GM13977 (cell line): ENCODE results near the gene SMYD3.
"Not testable (repeated sequence)": the region's sequence is repeated elsewhere in the genome, so short reads cannot be mapped to it uniquely, and the experiment has no call there.

Source experiments
- DNase-seq: peaks from one replicate; pipeline ENCODE4 v3.0.0; 2012; ENCODE audit warnings: low spot score
- CTCF ChIP-seq: IDR thresholded peaks from 2 replicates; pipeline ENCODE4 v1.5.1; 2012; ENCODE audit warnings: mild to moderate bottlenecking, control low read depth; ENCODE audit not compliant: insufficient read depth; ENCODE audit errors: extremely low read depth, missing control alignments
- in situ Hi-C: fragments of 300-500 bp; cut with MboI; formaldehyde crosslinking; loops from one replicate; pipeline ENCODE4 v1.12.0; 2022; ENCODE audit warnings: low sequenced_read_pairs, low pct_unique_long_range_greater_than_20kb, mixed read lengths, inconsistent platforms; ENCODE audit not compliant: unreplicated experiment

SMYD3 gene

GRCh38 chr1:245786948-245787347 lies 720.1 kb downstream of the SMYD3 start:
- TF ChIP-seq CTCF, result no peak
- in situ Hi-C loops, result no loop called here
- no peak for DNase-seq

GRCh38 chr1:245779797-245780755 lies 727.0 kb downstream of the SMYD3 start:
- TF ChIP-seq CTCF, result no peak
- in situ Hi-C loops, result no loop called here
- DNase-seq, result no peak

GRCh38 chr1:245777752-245778151 lies 729.3 kb downstream of the SMYD3 start:
- TF ChIP-seq CTCF, result no peak
- in situ Hi-C loops, result no loop called here

GRCh38 chr1:245776694-245777332 lies 730.3 kb downstream of the SMYD3 start:
- in situ Hi-C loops, result no loop called here
- DNase-seq, result no peak
- no peak for TF ChIP-seq CTCF

More at GRCh38 chr1:245777752-245778151, 729.3 kb downstream of the SMYD3 start:
- DNase-seq, result no peak

DNA sequence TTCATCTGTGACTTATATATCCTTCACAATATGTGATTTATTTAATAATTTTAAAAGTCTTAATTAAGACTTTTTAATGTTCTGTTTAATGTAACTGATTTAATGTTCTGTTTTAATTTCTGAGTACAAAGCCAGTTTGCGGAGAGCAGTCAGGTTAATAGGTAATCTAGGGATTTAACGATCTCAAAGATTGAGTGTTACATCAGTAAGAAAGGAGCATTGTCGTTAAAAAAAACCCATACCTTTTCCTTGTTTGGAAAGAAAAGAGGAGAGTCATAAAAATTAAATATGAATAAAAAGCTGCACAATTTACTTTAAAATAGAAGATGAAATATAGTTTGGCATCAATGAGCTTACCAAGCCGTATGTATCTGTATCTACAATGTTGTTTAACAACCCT lies 730.9 kb downstream of the SMYD3 start:
- in situ Hi-C loops, result no loop called here
- no peak for DNase-seq

GRCh38 chr1:245774931-245775330 lies 732.1 kb downstream of the SMYD3 start:
- DNase-seq, in situ Hi-C loops: not testable (repeated sequence)

More for the DNA sequence above, 730.9 kb downstream of the SMYD3 start:
- TF ChIP-seq CTCF, result no peak

DNA sequence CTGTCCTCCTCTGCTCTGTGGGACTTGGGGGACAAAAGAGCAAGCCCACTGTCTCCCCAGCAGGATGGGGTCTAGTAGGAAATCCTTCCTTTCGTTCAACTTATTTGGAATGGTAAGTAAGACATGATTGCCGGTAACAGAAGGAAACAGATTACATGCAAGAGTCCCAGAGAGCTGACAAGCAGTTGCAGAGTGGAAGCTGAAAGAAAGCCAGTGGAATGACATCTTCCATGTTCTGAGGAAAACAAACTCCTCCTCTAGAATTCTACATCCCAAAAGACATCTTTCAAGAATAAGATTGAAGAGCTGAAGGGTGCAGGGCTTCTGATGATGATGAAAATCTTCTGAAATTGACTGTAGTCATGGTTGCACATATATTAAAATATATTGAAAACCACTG lies 732.9 kb downstream of the SMYD3 start:
- DNase-seq, result no peak
- in situ Hi-C loops, result no loop called here

More for the DNA sequence above, 732.9 kb downstream of the SMYD3 start:
- no peak for TF ChIP-seq CTCF
